Cardiac muscle cell (in vitro differentiated cells and primary cell): ENCODE results near the gene EFHC1. TPM values are rescaled to one million over a fixed set of nuclear protein-coding genes. Genes with fewer than 3 reads are reported as not detected.
"Not testable (repeated sequence)": the region's sequence is repeated elsewhere in the genome, so short reads cannot be mapped to it uniquely, and the experiment has no call there.

Experiments used
- DNase-seq, 2 donors: peaks; one replicate each; pipeline versions ENCODE4 v3.0.0 to v3.0.0-alpha.2; 2010 to 2017; ENCODE audit warnings: low read depth in 1 of 2, low spot score in 1 of 2
- H3K27ac ChIP-seq: fragments of 200-600 bp; sonication (generic); 2 replicates; pipeline ENCODE4 v1.5.1; 2016
- H3K27me3 ChIP-seq: fragments of 200-600 bp; sonication (generic); 2 replicates; pipeline ENCODE4 v1.6.0; 2016; ENCODE audit warnings: control low read depth
- H3K36me3 ChIP-seq: fragments of 200-600 bp; sonication (generic); 2 replicates; pipeline ENCODE4 v1.5.1; 2016; ENCODE audit warnings: control low read depth
- H3K4me1 ChIP-seq: fragments of 200-600 bp; sonication (generic); 2 replicates; pipeline ENCODE4 v1.8.1; 2017; ENCODE audit warnings: low read depth, mild to moderate bottlenecking, mixed run types
- H3K4me3 ChIP-seq: fragments of 200-600 bp; sonication (generic); 2 replicates; pipeline ENCODE4 v1.5.1; 2016; ENCODE audit warnings: mild to moderate bottlenecking
- H3K9me3 ChIP-seq: fragments of 200-600 bp; sonication (generic); 2 replicates; pipeline ENCODE4 v1.5.1; 2017; ENCODE audit warnings: low read depth, mild to moderate bottlenecking, control low read depth
- CTCF ChIP-seq: IDR thresholded peaks from 2 replicates; pipeline ENCODE4 v1.5.1; 2012; ENCODE audit warnings: low read depth, mild to moderate bottlenecking, low read length
- polyA plus RNA-seq: library from polyadenylated mRNA; unstranded; fragments of >200 nt; fragmentation: Nextera tagmentation; extraction: Ambion mirVana; gene quantifications from 2 replicates; pipeline ENCODE4 v1.2.1, GENCODE V29; 2016
- total RNA-seq: library from RNA; depleted of rRNA; stranded (reverse); fragments of >200 nt; gene quantifications from 2 replicates; pipeline ENCODE4 v1.2.3, GENCODE V29; 2016

Gene EFHC1
- total and polyA plus RNA-seq, 2 experiments from 2014 or later, result 21.0 to 22.7 TPM

GRCh38 chr6:52376763-52377162, 43.4 kb upstream of the EFHC1 start:
- Histone ChIP-seq H3K9me3 (no peaks in the 10 kb centered on the region), H3K27ac (no peak overlapping the region), H3K4me3 (no peak overlapping the region), H3K27me3 (no peaks in the 10 kb centered on the region), H3K36me3 (no peaks in the 10 kb centered on the region), H3K4me1 (no peaks in the 10 kb centered on the region)
- TF ChIP-seq CTCF, result no peak
- DNase-seq, result no peak

GRCh38 chr6:52377538-52378221, 42.5 kb upstream of the EFHC1 start:
- no peak for TF ChIP-seq CTCF
- H3K27me3 ChIP-seq, result no peaks in the 10 kb centered on the region

GRCh38 chr6:52381249-52381648, 38.9 kb upstream of the EFHC1 start:
- no peak for DNase-seq
- no peak for TF ChIP-seq CTCF

More at GRCh38 chr6:52377538-52378221, 42.5 kb upstream of the EFHC1 start:
- no peak for DNase-seq
- Histone ChIP-seq H3K9me3 (no peaks in the 10 kb centered on the region), H3K27ac (no peak overlapping the region), H3K4me1 (no peaks in the 10 kb centered on the region), H3K36me3 (no peaks in the 10 kb centered on the region), H3K4me3 (no peak overlapping the region)

GRCh38 chr6:52384145-52384766, 35.9 kb upstream of the EFHC1 start:
- no peak for DNase-seq
- H3K4me1 ChIP-seq, result no peaks in the 10 kb centered on the region
- TF ChIP-seq CTCF, result no peak
- H3K36me3 ChIP-seq, result no peaks in the 10 kb centered on the region
- no peak overlapping the region for H3K4me3 ChIP-seq
- H3K27ac ChIP-seq, result no peak overlapping the region
- H3K9me3 ChIP-seq, result no peaks in the 10 kb centered on the region
- H3K27me3 ChIP-seq, result no peaks in the 10 kb centered on the region

More at GRCh38 chr6:52381249-52381648, 38.9 kb upstream of the EFHC1 start:
- Histone ChIP-seq H3K4me3 (no peak overlapping the region), H3K27ac (no peak overlapping the region), H3K9me3 (no peaks in the 10 kb centered on the region), H3K27me3 (no peaks in the 10 kb centered on the region), H3K36me3 (no peaks in the 10 kb centered on the region), H3K4me1 (no peaks in the 10 kb centered on the region)

- Histone ChIP-seq H3K4me3 (no peak overlapping the region), H3K27me3 (no peaks in the 10 kb centered on the region), H3K9me3 (no peaks in the 10 kb centered on the region), H3K36me3 (no peaks in the 10 kb centered on the region), H3K27ac (no peak overlapping the region), H3K4me1 (no peaks in the 10 kb centered on the region)
- no peak for TF ChIP-seq CTCF
- no peak for DNase-seq
These were observed 35.1 kb upstream of the EFHC1 start for GRCh38 chr6:52385074-52385473.

GRCh38 chr6:52388119-52388518, 32.0 kb upstream of the EFHC1 start:
- H3K4me1 ChIP-seq, H3K27ac ChIP-seq, H3K4me3 ChIP-seq, H3K27me3 ChIP-seq, DNase-seq, H3K36me3 ChIP-seq, H3K9me3 ChIP-seq: not testable (repeated sequence)
